ENCODE data around the gene RIF1.

RIF1 gene

GRCh38 chr2:151395509-151396374 lies 14.0 kb upstream of the RIF1 start:
- Histone ChIP-seq H3K9ac (ENCODE audit: low read length) (no peak overlapping the region), H3K4me2 (ENCODE audit: low read length) (no peak overlapping the region), H3K9me2 (ENCODE audit: low read depth, low read length) (no peaks in the 10 kb centered on the region), H3K27me3 (ENCODE audit: insufficient read depth, low read length) (no peaks in the 10 kb centered on the region), H3F3A (ENCODE audit: insufficient read depth, low read length) (no peaks in the 10 kb centered on the region), H4K20me1 (ENCODE audit: insufficient read depth, low read length) (no peaks in the 10 kb centered on the region), H3K27ac (ENCODE audit: low read depth, low read length, poor library complexity, severe bottlenecking) (no peak overlapping the region), H3K4me3 (ENCODE audit: low read depth, low read length, poor library complexity, severe bottlenecking) (no peak overlapping the region), H2AFZ (ENCODE audit: low read length) (no peak overlapping the region), H3K9me3 (ENCODE audit: low read length) (no peaks in the 10 kb centered on the region), H3K4me1 (ENCODE audit: insufficient read depth, low read length, severe bottlenecking) (no peaks in the 10 kb centered on the region), H3K79me2 (ENCODE audit: insufficient read depth, low read length) (no peaks in the 10 kb centered on the region), H3K36me3 (ENCODE audit: insufficient read depth, low read length) (no peaks in the 10 kb centered on the region; the same call in 1 of the 2 replicates)
- no peak for TF ChIP-seq CTCF (IDR thresholded peaks at IDR 0.05; ENCODE audit: low read length)
- no peak for TF ChIP-seq EZH2 (IDR thresholded peaks at IDR 0.05; ENCODE audit: borderline replicate concordance, low read length)

GRCh38 chr2:151399981-151400380 lies 9.7 kb upstream of the RIF1 start:
- H4K20me1 ChIP-seq (ENCODE audit: insufficient read depth, low read length): no peaks in the 10 kb centered on the region
- no peaks in the 10 kb centered on the region for H3K27me3 ChIP-seq (ENCODE audit: insufficient read depth, low read length)
- no peaks in the 10 kb centered on the region for H3F3A ChIP-seq (ENCODE audit: insufficient read depth, low read length)
- H3K4me3 ChIP-seq (ENCODE audit: low read depth, low read length, poor library complexity, severe bottlenecking): no peak overlapping the region
- H3K79me2 ChIP-seq (ENCODE audit: insufficient read depth, low read length): no peaks in the 10 kb centered on the region
- no peak overlapping the region for H3K9ac ChIP-seq (ENCODE audit: low read length)
- no peak overlapping the region for H3K4me2 ChIP-seq (ENCODE audit: low read length)
- H2AFZ ChIP-seq (ENCODE audit: low read length): no peak overlapping the region
- H3K4me1 ChIP-seq (ENCODE audit: insufficient read depth, low read length, severe bottlenecking): no peaks in the 10 kb centered on the region
- H3K27ac ChIP-seq (ENCODE audit: low read depth, low read length, poor library complexity, severe bottlenecking): no peak overlapping the region
- no peaks in the 10 kb centered on the region for H3K9me3 ChIP-seq (ENCODE audit: low read length)
- H3K36me3 ChIP-seq (ENCODE audit: insufficient read depth, low read length): no peaks in the 10 kb centered on the region
- TF ChIP-seq EZH2 (IDR thresholded peaks at IDR 0.05; ENCODE audit: borderline replicate concordance, low read length): no peak
- no peak for TF ChIP-seq CTCF (IDR thresholded peaks at IDR 0.05; ENCODE audit: low read length)
- no peaks in the 10 kb centered on the region for H3K9me2 ChIP-seq (ENCODE audit: low read depth, low read length)

GRCh38 chr2:151401149-151401548 lies 8.6 kb upstream of the RIF1 start:
- H3K79me2 ChIP-seq (ENCODE audit: insufficient read depth, low read length): no peaks in the 10 kb centered on the region
- no peaks in the 10 kb centered on the region for H3K27me3 ChIP-seq (ENCODE audit: insufficient read depth, low read length)
- no peak for TF ChIP-seq CTCF (IDR thresholded peaks at IDR 0.05; ENCODE audit: low read length)
- TF ChIP-seq EZH2 (IDR thresholded peaks at IDR 0.05; ENCODE audit: borderline replicate concordance, low read length): no peak
- H2AFZ ChIP-seq (ENCODE audit: low read length): no peak overlapping the region
- H3K4me2 ChIP-seq (ENCODE audit: low read length): no peak overlapping the region
- H3K4me1 ChIP-seq (ENCODE audit: insufficient read depth, low read length, severe bottlenecking): no peaks in the 10 kb centered on the region
- H3K36me3 ChIP-seq (ENCODE audit: insufficient read depth, low read length): no peaks in the 10 kb centered on the region
- H3K9me2 ChIP-seq (ENCODE audit: low read depth, low read length): no peaks in the 10 kb centered on the region
- no peaks in the 10 kb centered on the region for H3K9me3 ChIP-seq (ENCODE audit: low read length)
- H3K4me3 ChIP-seq (ENCODE audit: low read depth, low read length, poor library complexity, severe bottlenecking): no peak overlapping the region
- no peak overlapping the region for H3K9ac ChIP-seq (ENCODE audit: low read length)
- no peak overlapping the region for H3K27ac ChIP-seq (ENCODE audit: low read depth, low read length, poor library complexity, severe bottlenecking)
- H4K20me1 ChIP-seq (ENCODE audit: insufficient read depth, low read length): no peaks in the 10 kb centered on the region
- no peaks in the 10 kb centered on the region for H3F3A ChIP-seq (ENCODE audit: insufficient read depth, low read length)

All from OCI-LY1 (cell line).